GM12878 (cell line): ENCODE measurements around the gene TLL2. TPM values are rescaled to one million over a fixed set of nuclear protein-coding genes. Genes with fewer than 3 reads are reported as not detected.

Experiments used
- ATAC-seq: fragments of 200-7000 bp; cut with Tn5 transposase; 3 replicates; pipeline ENCODE4 v1.9.1; 2020; ENCODE audit warnings: mild to moderate bottlenecking, moderate library complexity
- BruUV-seq: library from RNA; stranded (reverse); fragments of 400-500 nt; replicated peaks from 2 replicates; lab custom pipeline; 2021; lab: Mats Ljungman, UMichigan
- CTCF ChIA-PET: fragments of 300-600 bp; sonication (Branson Sonifier 250); formaldehyde crosslinking; extraction: SDS; loops from one replicate; lab custom pipeline; 2021; ENCODE audit warnings: inconsistent platforms; lab: Yijun Ruan, JAX
- POLR2A ChIA-PET: fragments of 350-600 bp; formaldehyde crosslinking; extraction: SDS; loops from one replicate; lab custom pipeline; 2021; ENCODE audit warnings: inconsistent platforms; lab: Charles Lee
- RAD21 ChIA-PET: fragments of 300-600 bp; sonication (Branson Sonifier 250); formaldehyde crosslinking; loops from one replicate; lab custom pipeline; 2023; ENCODE audit warnings: antibody characterized with exemption; ENCODE audit not compliant: unreplicated experiment; lab: Charles Lee
- SMC1A ChIA-PET: fragments of 300-600 bp; sonication (Branson Sonifier 250); formaldehyde crosslinking; loops from one replicate; lab custom pipeline; 2023; ENCODE audit not compliant: unreplicated experiment, uncharacterized antibody; lab: Charles Lee
- DNase-seq: peaks from one replicate; pipeline ENCODE4 v3.0.0-alpha.2; 2011; ENCODE audit warnings: low read depth, low spot score
- FAIRE-seq: peaks from 3 replicates; lab custom pipeline; 2011; peaks lifted over from hg19 to GRCh38; lab: Jason Lieb, UNC
- H2AFZ ChIP-seq: 2 replicates; pipeline ENCODE4 v1.6.0; 2011; ENCODE audit warnings: low read depth, low read length, control low read depth; ENCODE audit not compliant: control insufficient read depth
- H3K27ac ChIP-seq: 2 replicates; pipeline ENCODE4 v1.5.1; 2011; ENCODE audit warnings: control low read depth; ENCODE audit not compliant: control insufficient read depth, insufficient read depth
- H3K27me3 ChIP-seq, 2 experiments: replicated peaks in 1 of 2; 2 replicates each; pipeline versions ENCODE4 v1.6.0 to v1.6.1; 2011; ENCODE audit warnings: low read length in 1 of 2; ENCODE audit not compliant: control insufficient read depth in 2 of 2, insufficient read depth in 2 of 2
- H3K36me3 ChIP-seq, 2 experiments: 2 replicates each; pipeline ENCODE4 v1.5.1; 2011; ENCODE audit warnings: low read length in 1 of 2; ENCODE audit not compliant: control insufficient read depth in 2 of 2, insufficient read depth in 2 of 2
- H3K4me1 ChIP-seq: 2 replicates; pipeline ENCODE4 v1.6.1; 2011; ENCODE audit warnings: mild to moderate bottlenecking, low read length, moderate library complexity, mixed read lengths; ENCODE audit not compliant: control insufficient read depth, insufficient read depth
- H3K4me2 ChIP-seq: 2 replicates; pipeline ENCODE4 v1.6.0; 2011; ENCODE audit warnings: control low read depth; ENCODE audit not compliant: control insufficient read depth, insufficient read depth
- H3K4me3 ChIP-seq: fragments of 200-600 bp; sonication (generic); 2 replicates; pipeline ENCODE4 v1.5.1; 2016
- H3K79me2 ChIP-seq: 2 replicates; pipeline ENCODE4 v1.6.0; 2011; ENCODE audit warnings: low read length; ENCODE audit not compliant: control insufficient read depth, insufficient read depth
- H3K9ac ChIP-seq: 2 replicates; pipeline ENCODE4 v1.8.0; 2011; ENCODE audit warnings: low read length, control low read depth, mixed read lengths; ENCODE audit not compliant: control insufficient read depth, insufficient read depth
- H3K9me3 ChIP-seq: replicated peaks from 3 replicates; pipeline ENCODE4 v1.5.1; 2011; ENCODE audit warnings: mild to moderate bottlenecking, low read length; ENCODE audit not compliant: control insufficient read depth, insufficient read depth
- H4K20me1 ChIP-seq: 2 replicates; pipeline ENCODE4 v1.6.0; 2011; ENCODE audit not compliant: control insufficient read depth, insufficient read depth
- BHLHE40 ChIP-seq, 2 experiments: fragments of 450-650 bp in 1 of 2; IDR thresholded peaks; 2 replicates each; pipeline ENCODE4 v1.6.1; 2011 to 2017; ENCODE audit warnings: low read depth in 2 of 2, borderline replicate concordance in 1 of 2, improper control_type of control experiment in 1 of 2, low read length in 1 of 2, mild to moderate bottlenecking in 1 of 2
- EED ChIP-seq: sonication (generic); IDR thresholded peaks from 2 replicates; pipeline ENCODE4 v1.6.1; 2016; ENCODE audit warnings: antibody characterized with exemption, low read depth
- PML ChIP-seq: IDR thresholded peaks from 2 replicates; pipeline ENCODE4 v1.6.1; 2012; ENCODE audit warnings: low read length, inconsistent platforms
- YY1 ChIP-seq: IDR thresholded peaks from 2 replicates; pipeline ENCODE4 v1.6.1; 2011; ENCODE audit warnings: low read depth, mild to moderate bottlenecking, low read length
- WGBS: methylation state at CpG from one replicate; pipeline ENCODE4 v1.1.6; 2016; ENCODE audit warnings: low lambda C conversion rate; ENCODE audit not compliant: insufficient replicate concordance, insufficient coverage; ENCODE audit errors: missing lambda C conversion rate; 5-methylcytosine and 5-hydroxymethylcytosine counted together
- in situ Hi-C: fragments of 300-500 bp; cut with MboI; formaldehyde crosslinking; loops from 9 replicates; pipeline ENCODE4 v1.14.3; 2018; ENCODE audit warnings: mixed read lengths
- intact Hi-C: fragments of 100-400 bp; cut with micrococcal nuclease; formaldehyde crosslinking; loops from one replicate; pipeline ENCODE4 v1.14.2; 2022; ENCODE audit not compliant: unreplicated experiment
- polyA plus RNA-seq, 11 experiments: library from polyadenylated mRNA; depleted of rRNA in 4 of 11; unstranded in 6 of 11; stranded (reverse) in 5 of 11; fragments of >200 nt; fragmentation: Nextera tagmentation in 4 of 11; fragmentation: Illumina TruSeq in 1 of 11; extraction: Ambion mirVana in 4 of 11; extraction: Trizol in 1 of 11; gene quantifications; 1 replicate in 1 of 11; 2 replicates in 10 of 11; pipeline versions ENCODE4 v1.2.1 to v1.2.3, GENCODE V29; 2011 to 2016; ENCODE audit warnings: inconsistent platforms in 2 of 11, missing spikeins in 2 of 11, low read depth in 1 of 11
- total RNA-seq, 4 experiments: library from RNA; depleted of rRNA in 3 of 4; stranded (reverse); fragments of >200 nt in 3 of 4; fragmentation: Illumina TruSeq in 1 of 4; extraction: Trizol in 1 of 4; gene quantifications; 2 replicates each; pipeline versions ENCODE4 v1.2.1 to v1.2.3, GENCODE V29; 2013 to 2021

The TLL2 gene
- total and polyA plus RNA-seq, 10 of the 15 experiments (the other 5 are each of a cell fraction or from before 2014, with no cell fraction given), result 0.02 to 2.1 (median 0.52) TPM

DNA sequence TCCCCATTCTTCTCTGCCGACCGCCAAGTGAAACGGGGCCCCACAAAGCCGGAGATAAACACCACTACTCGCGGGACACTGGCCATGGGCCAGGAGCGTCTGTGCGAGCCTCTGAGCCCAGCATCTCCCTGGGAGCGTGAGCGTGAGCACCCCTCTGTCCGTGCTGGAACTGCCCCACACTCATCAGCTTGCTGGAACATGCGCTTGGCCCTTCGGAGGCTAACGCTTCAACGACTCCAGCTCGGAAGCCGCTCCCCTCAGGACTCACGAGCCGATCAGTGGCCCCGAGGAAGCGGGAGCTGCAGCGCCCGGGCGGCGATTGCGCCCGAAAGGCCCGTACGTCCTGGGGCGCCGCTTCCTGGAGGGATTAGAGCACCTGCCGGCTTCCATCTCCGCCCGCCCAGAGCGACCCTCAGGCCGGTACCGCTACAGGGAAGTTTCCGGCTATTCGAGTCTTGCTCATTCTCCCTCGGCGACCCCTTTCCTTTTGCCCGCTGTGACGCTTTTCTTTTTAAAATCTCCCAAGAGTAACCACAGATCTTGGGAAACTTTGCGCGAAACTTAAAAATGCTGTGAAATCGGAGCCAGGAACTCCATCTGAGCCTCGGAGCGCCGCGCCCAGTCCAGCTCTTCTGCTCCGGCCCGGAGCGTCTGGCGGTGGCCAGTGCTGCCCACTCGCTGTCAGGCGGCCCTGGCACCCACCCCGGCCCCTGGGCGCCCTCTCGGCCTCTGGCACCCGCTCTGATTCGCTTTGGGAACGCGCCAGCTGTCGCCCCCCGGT lies 1.0 kb downstream of the TLL2 start:
- H3K79me2 ChIP-seq, result no peaks in the 10 kb centered on the region
- DNase-seq (no peak), FAIRE-seq (no peak), ATAC-seq (peak; percentile 18)
- ChIA-PET CTCF (interaction anchor here (0.6 to 8.8 kb wide), 15 partner anchors 9 to 777 kb away, joined by 3 to 99 read pairs (median 5); no protein-coding TSS in a partner anchor), POLR2A (interaction anchor here (1.4 kb wide), 1 partner anchor 13 kb away, joined by 5 read pairs; no protein-coding TSS in a partner anchor), RAD21 (interaction anchor here (1.2 to 2.8 kb wide), 3 partner anchors 116 to 142 kb away, joined by 5 to 14 read pairs (median 5); no protein-coding TSS in a partner anchor), SMC1A (interaction anchor here (1.0 to 2.3 kb wide), 4 partner anchors 10 to 512 kb away, joined by 3 to 11 read pairs (median 4); no protein-coding TSS in a partner anchor)
- in situ Hi-C loops, result loop anchor here (5.0 kb wide), 1 partner anchor 115 kb away; no protein-coding TSS in a partner anchor
- intact Hi-C loops, result no loop called here
- H2AFZ ChIP-seq, result peak overlapping the region; percentile 20
- peak overlapping the region; percentile 18; the same call in 1 of the 2 replicates for H3K9ac ChIP-seq
- peak overlapping the region; percentile 74 for H3K4me3 ChIP-seq
- 0 out of 2 replicates have a peak, but pooled peaks cover 4% of the 10 kb centered on the region for H4K20me1 ChIP-seq
- no peaks in the 10 kb centered on the region for H3K9me3 ChIP-seq
- H3K27ac ChIP-seq, result no peak overlapping the region
- TF ChIP-seq PML (no peak), BHLHE40 (IDR thresholded peaks at IDR 0.05; ENCODE audit: borderline replicate concordance in 1 of 2, low read depth in 2 of 2, low read length in 1 of 2) (peak in 1 of 2 experiments; percentile 5; a peak in 1 of 4 replicates), YY1 (no peak), EED (peak; percentile 16; the same call in 1 of the 2 replicates)
- 1% methylated on average over 65 of the region's 65 CpGs for WGBS
- H3K36me3 ChIP-seq, result no peaks in the 10 kb centered on the region
- no TSS peak for BruUV-seq
- peaks cover 14% of the 10 kb centered on the region for H3K4me1 ChIP-seq
- H3K4me2 ChIP-seq, result peak overlapping the region; percentile 96
- H3K27me3 ChIP-seq, result peaks cover 3 to 6% of the 10 kb centered on the region in 2 experiments; a peak in 3 of 4 replicates
